ENCODE measurements around the gene ADORA2B. TPM values are rescaled to one million over a fixed set of nuclear protein-coding genes. Genes with fewer than 3 reads are reported as not detected.
"Not testable (repeated sequence)": the region's sequence is repeated elsewhere in the genome, so short reads cannot be mapped to it uniquely, and the experiment has no call there.

Gene ADORA2B
- total and polyA plus RNA-seq, 2 of the 4 experiments (the other 2 are of a cell fraction), result 5.2 to 5.5 TPM

- H2AFZ ChIP-seq (replicated peaks; ENCODE audit: low read length, poor library complexity); POLR2A ChIA-PET (ENCODE audit: unreplicated experiment): not testable (repeated sequence)
- no CpG with 5 or more reads among the region's 4 CpGs for WGBS, 2 experiments (ENCODE audit: extremely low coverage in 2 of 2, insufficient read length in 1 of 2)
Observed at GRCh38 chr17:15899596-15899995, 45.3 kb upstream of the ADORA2B start.

More at GRCh38 chr17:15899596-15899995, 45.3 kb upstream of the ADORA2B start:
- BruUV-seq (replicated peaks); ATAC-seq (ENCODE audit: low read depth); H3K4ac ChIP-seq (ENCODE audit: low read depth, low read length); dilution Hi-C loops (cut with HindIII; ENCODE audit: low sequenced_read_pairs, unreplicated experiment); H4K91ac ChIP-seq (ENCODE audit: insufficient read depth, low read depth, low read length); H3K4me3 ChIP-seq (ENCODE audit: insufficient read depth, low read depth, low read length); H2AK5ac ChIP-seq (ENCODE audit: low read depth, low read length); H3K9me3 ChIP-seq (ENCODE audit: control insufficient read depth, insufficient read depth, low read length); H3K9ac ChIP-seq (ENCODE audit: low read depth, low read length); H3K4me1 ChIP-seq (ENCODE audit: control insufficient read depth, insufficient read depth, low read length); H3K56ac ChIP-seq (ENCODE audit: extremely low read depth, insufficient read depth, low read length); H3K36me3 ChIP-seq (ENCODE audit: control insufficient read depth, insufficient read depth, low read length); H2BK5ac ChIP-seq (ENCODE audit: low read depth, low read length, poor library complexity, severe bottlenecking); H2BK20ac ChIP-seq (ENCODE audit: low read depth, low read length); H4K20me1 ChIP-seq (ENCODE audit: insufficient read depth, low read length); H3K14ac ChIP-seq (replicated peaks; ENCODE audit: low read depth, low read length); H3K27ac ChIP-seq (ENCODE audit: insufficient read depth, low read length); H2AK9ac ChIP-seq (replicated peaks; ENCODE audit: low read depth, low read length, poor library complexity); in situ Hi-C loops (cut with MboI; ENCODE audit: low sequenced_read_pairs); H3K9me1 ChIP-seq (ENCODE audit: insufficient read depth, low read length); H2BK120ac ChIP-seq (ENCODE audit: low read depth, low read length); DNase-seq; H3K23ac ChIP-seq (ENCODE audit: low read depth, low read length); H4K5ac ChIP-seq (ENCODE audit: low read depth, low read length); H3K79me1 ChIP-seq (ENCODE audit: low read depth in 1 of 2, low read length in 2 of 2); H2BK15ac ChIP-seq (ENCODE audit: low read depth, low read length); H3K18ac ChIP-seq (ENCODE audit: low read depth, low read length); H3K4me2 ChIP-seq (ENCODE audit: low read depth, low read length); H3K27me3 ChIP-seq (ENCODE audit: control insufficient read depth, insufficient read depth, low read length); intact Hi-C loops (cut with micrococcal nuclease); H4K8ac ChIP-seq (ENCODE audit: low read depth in 2 of 2, low read length in 2 of 2): not testable (repeated sequence)
- CTCF ChIA-PET, result interaction anchor here (0.6 kb wide), 1 partner anchor 1368 kb away, joined by 5 read pairs; no protein-coding TSS in a partner anchor

Data from IMR-90 (cell line).